Measurements from ENCODE around the gene EEFSEC.

DNA sequence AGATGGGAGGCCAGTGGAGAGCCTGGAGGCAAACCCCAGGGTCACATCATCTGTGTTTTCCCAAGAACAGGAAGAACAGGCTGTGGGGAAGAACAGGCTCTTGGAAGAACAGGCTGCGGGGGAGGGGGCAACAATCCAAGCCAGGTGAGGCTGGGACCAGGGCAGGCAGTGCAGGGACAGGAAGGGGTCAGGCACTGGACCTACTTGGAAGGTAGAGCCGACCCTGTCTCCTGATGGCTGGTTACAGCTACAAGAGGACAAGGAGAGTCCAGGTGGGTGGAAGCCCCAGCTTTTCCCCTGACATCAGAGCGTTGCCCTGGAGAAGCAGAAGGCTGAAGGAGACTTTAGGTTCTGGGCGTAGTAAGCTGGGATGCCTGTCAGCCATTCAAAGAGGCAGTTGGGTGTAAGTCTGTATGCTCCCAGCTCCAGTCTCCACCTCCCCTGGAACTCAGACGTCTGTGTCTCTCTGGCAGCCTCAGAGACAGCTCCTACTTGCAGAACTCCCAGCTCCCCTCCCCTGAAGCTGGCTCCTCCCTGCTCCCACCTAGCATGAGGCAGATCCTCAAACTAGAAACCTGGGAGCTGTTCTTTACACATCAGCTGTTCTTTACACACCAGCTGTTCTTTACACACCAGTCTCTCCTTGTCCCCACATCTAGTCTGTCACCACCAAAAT lies 182.5 kb downstream of the EEFSEC start:
- TF ChIP-seq EP300 (IDR thresholded peaks at IDR 0.05), result no peak
- TF ChIP-seq POLR2AphosphoS5 (IDR thresholded peaks at IDR 0.05), result no peak
- TF ChIP-seq POLR2A (IDR thresholded peaks at IDR 0.05), result no peak
